Measurements from ENCODE around the gene BASP1. TPM values are rescaled to one million over a fixed set of nuclear protein-coding genes. Genes with fewer than 3 reads are reported as not detected.

BASP1 gene
- total and polyA plus RNA-seq, 2 experiments from 2014 or later: 87.5 to 114 TPM

GRCh38 chr5:17177501-17178372, 39.7 kb upstream of the BASP1 start (continued):
- TF ChIP-seq REST (IDR thresholded peaks at IDR 0.05; ENCODE audit: unreplicated experiment) (no peak), ZNF114 (CRISPR knock-in tag; IDR thresholded peaks at IDR 0.05) (no peak)

GRCh38 chr5:17178373-17178675, 39.1 kb upstream of the BASP1 start:
- Histone ChIP-seq H3F3A (replicated peaks; ENCODE audit: low read depth) (no peaks in the 10 kb centered on the region), H3K79me2 (replicated peaks; ENCODE audit: insufficient read depth) (no peaks in the 10 kb centered on the region), H3K27me3 (ENCODE audit: insufficient read depth) (no peaks in the 10 kb centered on the region), H3K4me3 (no peak overlapping the region), H3K4me1 (ENCODE audit: insufficient read depth) (no peaks in the 10 kb centered on the region), H3K9me2 (ENCODE audit: insufficient read depth) (peaks cover 5% of the 10 kb centered on the region), H4K20me1 (replicated peaks; ENCODE audit: insufficient read depth) (no peaks in the 10 kb centered on the region), H3K27ac (ENCODE audit: low read depth) (no peak overlapping the region), H3K4me2 (no peak overlapping the region), H2AFZ (no peak overlapping the region), H3K36me3 (ENCODE audit: insufficient read depth) (no peaks in the 10 kb centered on the region; the same call in 1 of the 2 replicates)
- Mint-ChIP-seq H3K36me3 (ENCODE audit: low read depth) (no peaks in the 10 kb centered on the region), H3K4me3 (no peak overlapping the region), H3K9me3 (no peaks in the 10 kb centered on the region), H3K27ac (no peak overlapping the region), H3K27me3 (ENCODE audit: insufficient read depth, low read depth, poor library complexity) (no peaks in the 10 kb centered on the region), H3K4me1 (no peaks in the 10 kb centered on the region)
- no peak for TF ChIP-seq ZNF114 (CRISPR knock-in tag; IDR thresholded peaks at IDR 0.05)
- no peak for TF ChIP-seq EZH2 (IDR thresholded peaks at IDR 0.05; ENCODE audit: low read depth, unreplicated experiment)
- no peak for TF ChIP-seq ZNF331 (CRISPR knock-in tag; IDR thresholded peaks at IDR 0.05; ENCODE audit: low read depth)
- no peak for TF ChIP-seq STAT1 (IDR thresholded peaks at IDR 0.05; ENCODE audit: unreplicated experiment)
- no peak for TF ChIP-seq ETS1 (IDR thresholded peaks at IDR 0.05)
- no peak for TF ChIP-seq CREB1 (CRISPR knock-in tag; IDR thresholded peaks at IDR 0.05; ENCODE audit: low read depth)
- TF ChIP-seq REST (IDR thresholded peaks at IDR 0.05; ENCODE audit: unreplicated experiment): no peak
- no peak for DNase-seq (ENCODE audit: low spot score)
- ATAC-seq: no peak

Measured in GM23338 (cell line).